CD4-positive, alpha-beta T cell treated with Interferon gamma for 1 hour (primary cell): ENCODE data around the gene CCDC9.
A peak's percentile ranks its signal among the peaks of the same experiment; 100 is the strongest.

Experiments used
- DNase-seq: peaks from one replicate; pipeline ENCODE4 v3.0.0-alpha.2; 2020

Gene CCDC9

DNA sequence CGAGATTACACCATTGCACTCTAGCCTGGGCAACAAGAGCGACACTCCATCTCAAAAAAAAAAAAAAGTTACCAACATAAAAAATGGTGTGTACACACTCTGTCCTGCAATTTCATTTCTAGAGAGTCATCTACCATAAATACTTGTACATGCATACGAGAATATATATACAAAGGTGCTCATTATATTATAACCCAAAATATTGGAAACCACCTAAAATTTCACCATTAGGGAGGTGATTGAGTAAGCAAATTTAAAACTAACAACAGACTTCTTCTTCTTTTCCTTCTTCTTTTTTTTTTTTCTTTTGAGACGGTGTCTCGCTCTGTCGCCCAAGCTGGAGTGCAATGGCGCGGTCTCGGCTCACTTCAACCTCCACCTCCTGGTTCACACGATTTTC lies 45.9 kb downstream of the CCDC9 start:
- DNase-seq: no peak

DNA sequence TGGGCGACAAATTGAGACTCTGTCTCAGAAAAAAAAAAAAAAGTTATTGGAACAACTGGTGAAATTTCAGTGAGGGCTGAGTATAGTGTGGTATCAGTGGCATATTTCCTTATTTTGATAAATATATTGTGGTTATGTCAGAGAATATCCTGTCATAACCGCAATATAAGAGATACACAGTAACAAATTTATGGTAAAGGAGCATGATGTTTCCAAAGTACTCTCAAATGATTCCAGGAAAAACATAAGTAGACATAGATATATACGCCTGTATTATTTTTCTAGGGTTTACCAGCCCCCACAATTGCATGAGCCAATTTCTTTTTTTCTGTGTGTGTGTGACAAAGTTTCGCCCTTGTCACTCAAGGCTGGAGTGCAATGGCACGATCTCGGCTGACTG lies 47.6 kb downstream of the CCDC9 start:
- no peak for DNase-seq

DNA sequence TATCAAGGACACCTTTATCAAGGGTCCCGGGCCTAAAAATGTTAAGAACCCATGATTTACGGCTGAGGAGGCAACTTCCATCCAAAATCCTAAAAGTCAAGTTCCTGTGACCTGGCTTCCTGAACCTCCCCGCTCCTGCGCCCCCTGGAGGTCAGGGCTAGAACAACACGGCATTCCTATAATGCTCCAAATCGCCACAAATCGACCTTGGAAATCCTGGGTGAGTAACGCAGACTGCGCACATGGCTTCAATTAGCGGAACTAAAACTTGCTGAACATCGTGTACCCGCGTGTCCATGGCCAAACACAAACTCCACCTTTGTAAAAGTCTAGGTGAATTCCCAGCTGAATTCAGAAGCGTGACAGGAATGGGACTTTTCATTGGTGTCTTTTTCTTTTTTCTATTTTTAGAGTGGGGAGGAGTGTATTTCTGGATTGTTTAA lies 49.0 kb downstream of the CCDC9 start:
- DNase-seq: peak; percentile 23

DNA sequence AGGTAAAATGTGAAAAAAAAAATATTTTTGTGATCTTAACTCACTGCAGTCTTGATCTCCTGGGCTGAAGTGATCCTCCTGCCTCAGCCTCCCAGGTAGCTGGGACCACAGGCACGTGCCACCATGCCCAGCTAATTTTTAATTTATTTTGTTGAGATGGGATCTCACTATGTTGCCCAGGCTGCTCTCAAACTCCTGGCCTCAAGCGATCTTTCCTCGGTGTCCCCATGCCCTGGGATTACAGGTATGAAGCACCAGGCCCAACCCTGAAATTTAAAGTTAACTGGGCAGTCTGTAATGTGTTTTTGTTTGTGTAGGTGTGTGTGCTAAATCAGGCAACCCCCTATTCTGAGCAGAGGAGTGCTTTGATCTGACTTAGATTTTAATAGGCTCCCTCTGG lies 50.0 kb downstream of the CCDC9 start:
- DNase-seq: no peak

DNA sequence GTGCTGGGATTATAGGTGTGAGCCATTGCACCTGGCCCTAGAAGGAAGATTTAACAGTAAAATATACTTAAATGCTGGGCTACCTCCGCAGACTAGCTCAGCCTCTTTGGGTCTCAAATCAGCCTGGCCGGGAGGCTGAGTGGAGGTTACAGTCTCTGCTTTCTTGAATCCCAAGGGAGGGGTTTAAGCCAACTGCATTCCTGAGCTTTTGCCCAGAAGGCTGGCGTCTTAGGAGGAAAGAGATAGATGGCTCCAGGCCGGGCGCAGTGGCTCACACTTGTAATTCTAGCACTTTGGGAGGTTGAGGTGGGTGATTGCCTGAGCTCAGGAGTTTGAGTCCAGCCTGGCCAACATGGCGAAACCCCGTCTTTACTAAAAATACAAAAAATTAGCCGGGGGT lies 52.7 kb downstream of the CCDC9 start:
- no peak for DNase-seq

DNA sequence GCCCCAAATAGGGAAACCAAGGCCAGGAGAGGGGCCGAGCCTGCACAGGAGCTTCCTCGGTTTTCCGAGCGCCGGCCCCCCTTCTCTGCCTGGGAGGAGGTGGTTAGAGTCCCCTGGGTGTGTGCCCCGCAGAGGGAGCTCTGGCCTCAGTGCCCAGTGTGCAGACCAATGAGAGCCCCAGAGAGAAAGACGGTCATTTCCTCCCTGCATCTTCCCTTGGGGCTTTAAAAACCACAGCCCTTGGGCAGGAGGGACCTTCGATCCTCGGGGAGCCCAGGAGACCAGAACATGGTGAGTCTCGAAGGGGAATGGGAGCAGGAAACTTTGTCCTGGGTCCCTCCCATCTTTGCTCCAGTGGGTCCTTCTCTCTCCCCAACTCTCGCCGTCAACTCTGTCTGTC lies 53.3 kb downstream of the CCDC9 start, which contains the start of gene C5AR1:
Gene C5AR1 (plus strand): TSS at position 254 of the 400 bp plus-strand sequence. CDS start 35 bp downstream, at position 289.
- DNase-seq: peak; percentile 56

DNA sequence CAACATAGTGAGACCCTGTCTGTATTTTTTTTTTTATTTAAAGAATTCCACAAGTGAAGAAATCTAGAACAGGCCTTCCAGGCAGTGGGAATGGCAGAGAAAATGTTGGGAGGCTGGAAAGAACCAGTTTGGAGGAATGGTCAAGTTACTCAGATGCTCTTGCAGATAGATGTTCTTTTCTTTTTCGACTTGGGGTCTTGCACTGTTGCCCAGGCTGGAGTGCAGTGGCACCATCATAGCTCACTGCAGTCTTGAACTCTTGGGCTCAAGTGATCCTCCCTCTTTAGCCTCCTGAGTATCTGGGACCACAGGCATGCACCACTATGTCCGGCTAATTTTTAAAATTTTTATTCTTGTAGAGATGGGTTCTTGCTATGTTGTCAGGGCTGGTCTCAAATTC lies 54.0 kb downstream of the CCDC9 start:
- no peak for DNase-seq

DNA sequence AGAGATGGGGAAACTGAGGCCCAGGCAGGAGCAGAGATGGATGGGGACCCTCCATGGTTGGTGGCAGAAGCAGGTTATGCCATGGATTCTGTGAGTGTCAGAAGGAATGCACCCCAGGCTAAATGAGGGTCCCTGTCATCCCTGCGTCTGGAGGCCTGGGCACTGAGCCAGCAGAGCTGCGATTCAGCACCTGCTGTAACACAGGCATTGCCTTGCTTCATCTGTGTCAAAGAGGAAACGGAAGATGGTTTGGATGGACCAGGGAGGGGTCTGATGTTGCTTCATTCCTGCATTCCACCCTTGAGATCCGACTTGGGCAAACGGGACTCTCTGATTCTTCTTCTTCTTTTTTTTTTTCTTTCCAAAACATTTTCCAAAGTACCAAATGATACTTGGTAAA lies 54.5 kb downstream of the CCDC9 start:
- peak; percentile 39 for DNase-seq

DNA sequence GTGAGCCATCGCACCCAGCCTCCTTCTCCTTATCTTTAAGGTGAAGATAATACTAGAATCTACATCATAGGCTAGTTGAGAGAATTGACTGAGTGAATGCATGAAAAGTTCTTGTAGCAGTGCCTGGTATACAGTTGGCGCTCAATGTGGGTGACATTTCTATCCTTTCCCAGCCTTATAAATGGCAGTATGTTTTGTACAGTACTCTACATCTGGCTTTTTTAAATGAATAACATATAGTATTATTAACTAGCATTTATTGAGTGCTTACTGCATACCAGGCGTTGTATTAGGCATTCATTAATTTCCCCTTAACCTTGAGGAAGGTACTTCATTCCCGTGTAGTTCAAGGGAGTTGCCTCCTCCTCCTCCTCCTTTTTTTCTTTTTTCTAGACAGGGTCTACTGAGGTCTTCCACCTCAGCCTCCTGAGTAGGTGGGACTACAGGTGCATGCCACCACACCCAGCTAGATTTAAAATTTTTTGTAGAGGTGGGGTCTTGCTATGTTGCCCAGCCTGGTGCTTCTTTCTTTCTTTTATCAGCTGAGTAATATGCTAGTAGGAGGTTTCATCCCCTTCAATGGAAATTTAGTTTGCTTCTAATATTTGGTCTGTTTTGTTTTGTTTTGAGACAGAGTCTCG lies 56.2 kb downstream of the CCDC9 start:
- no peak for DNase-seq

DNA sequence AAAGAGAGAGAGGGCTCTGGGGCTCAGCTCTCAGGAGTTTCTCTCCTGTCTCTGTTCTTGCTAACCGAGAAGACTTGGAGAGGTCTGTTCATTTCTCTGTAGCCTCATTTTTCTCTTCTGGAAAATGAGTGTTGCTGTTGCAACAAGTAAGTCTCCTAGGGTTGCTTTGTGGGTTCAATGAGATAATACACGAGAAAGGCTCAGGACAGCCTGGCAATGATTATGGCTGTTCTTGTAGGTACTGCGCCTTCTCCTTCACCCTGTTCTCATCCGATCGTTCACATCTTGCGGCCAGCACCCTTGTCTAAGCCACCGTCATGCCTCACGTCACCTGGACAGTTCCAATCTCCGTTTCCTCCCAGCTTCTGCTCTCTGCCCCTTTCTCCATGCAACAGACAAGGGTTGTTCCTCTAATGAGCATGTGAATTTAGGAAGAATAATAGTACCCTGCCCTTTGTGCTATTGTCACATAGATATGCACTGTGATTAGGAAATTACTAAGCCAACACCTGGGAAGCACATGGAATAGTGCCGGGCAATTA lies 57.5 kb downstream of the CCDC9 start:
- no peak for DNase-seq

DNA sequence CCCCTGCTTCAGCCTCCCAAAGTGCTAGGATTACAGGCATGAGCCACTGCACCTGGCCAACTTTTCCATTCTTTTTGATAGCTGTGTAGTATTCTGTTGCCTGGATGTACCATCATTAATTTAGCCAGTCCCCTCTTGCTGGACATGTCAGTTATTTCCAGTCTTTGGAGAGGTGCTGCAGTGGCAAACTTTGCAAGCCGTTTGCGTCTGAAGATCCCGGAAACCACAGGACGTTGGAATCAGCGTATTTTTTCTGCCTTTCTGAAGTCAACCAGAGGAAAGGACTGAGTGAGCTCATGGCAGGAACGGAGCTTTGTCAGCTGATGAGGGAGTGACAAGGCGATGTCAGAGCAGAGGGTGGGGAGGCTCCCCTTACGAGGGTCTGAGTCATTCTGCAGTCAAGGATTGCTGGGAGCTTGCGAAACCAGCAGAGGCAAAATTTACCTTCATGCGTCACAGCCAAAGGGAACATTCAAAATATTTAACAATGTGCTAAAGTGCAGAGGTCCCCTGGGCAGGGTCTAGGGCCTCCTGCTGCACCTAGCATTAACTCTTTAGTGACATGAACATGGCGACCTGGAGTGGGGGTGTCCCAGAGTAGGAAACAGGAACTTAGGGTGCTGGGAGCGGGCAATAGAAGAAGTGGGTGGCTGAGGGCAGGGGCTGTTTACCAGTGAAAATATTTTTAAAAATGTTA lies 58.9 kb downstream of the CCDC9 start:
- peak; percentile 78 for DNase-seq

DNA sequence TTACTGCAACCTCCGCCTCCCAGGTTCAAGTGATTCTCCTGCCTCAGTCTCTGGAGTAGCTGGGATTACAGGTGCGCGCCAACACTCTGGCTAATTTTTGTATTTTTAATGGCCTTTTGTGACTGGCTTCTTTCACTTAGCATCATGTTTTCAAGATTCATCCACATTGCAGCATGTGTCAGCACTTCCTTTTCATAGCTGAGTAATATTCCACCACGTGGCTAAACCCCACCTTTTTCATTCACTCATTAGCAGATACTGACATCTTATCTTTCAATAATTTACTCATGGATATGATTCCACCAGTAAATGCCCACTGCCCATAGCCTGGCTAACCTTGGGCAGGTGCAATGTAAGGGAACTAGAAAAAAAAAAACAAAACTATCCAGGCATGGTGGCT lies 60.2 kb downstream of the CCDC9 start:
- no peak for DNase-seq

DNA sequence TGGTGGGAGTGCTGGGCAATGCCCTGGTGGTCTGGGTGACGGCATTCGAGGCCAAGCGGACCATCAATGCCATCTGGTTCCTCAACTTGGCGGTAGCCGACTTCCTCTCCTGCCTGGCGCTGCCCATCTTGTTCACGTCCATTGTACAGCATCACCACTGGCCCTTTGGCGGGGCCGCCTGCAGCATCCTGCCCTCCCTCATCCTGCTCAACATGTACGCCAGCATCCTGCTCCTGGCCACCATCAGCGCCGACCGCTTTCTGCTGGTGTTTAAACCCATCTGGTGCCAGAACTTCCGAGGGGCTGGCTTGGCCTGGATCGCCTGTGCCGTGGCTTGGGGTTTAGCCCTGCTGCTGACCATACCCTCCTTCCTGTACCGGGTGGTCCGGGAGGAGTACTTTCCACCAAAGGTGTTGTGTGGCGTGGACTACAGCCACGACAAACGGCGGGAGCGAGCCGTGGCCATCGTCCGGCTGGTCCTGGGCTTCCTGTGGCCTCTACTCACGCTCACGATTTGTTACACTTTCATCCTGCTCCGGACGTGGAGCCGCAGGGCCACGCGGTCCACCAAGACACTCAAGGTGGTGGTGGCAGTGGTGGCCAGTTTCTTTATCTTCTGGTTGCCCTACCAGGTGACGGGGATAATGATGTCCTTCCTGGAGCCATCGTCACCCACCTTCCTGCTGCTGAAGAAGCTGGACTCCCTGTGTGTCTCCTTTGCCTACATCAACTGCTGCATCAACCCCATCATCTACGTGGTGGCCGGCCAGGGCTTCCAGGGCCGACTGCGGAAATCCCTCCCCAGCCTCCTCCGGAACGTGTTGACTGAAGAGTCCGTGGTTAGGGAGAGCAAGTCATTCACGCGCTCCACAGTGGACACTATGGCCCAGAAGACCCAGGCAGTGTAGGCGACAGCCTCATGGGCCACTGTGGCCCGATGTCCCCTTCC lies 63.9 kb downstream of the CCDC9 start:
- DNase-seq: no peak
